Type B pancreatic cell (in vitro differentiated cells): Measurements from ENCODE around the gene SAMD7. TPM values are rescaled to one million over a fixed set of nuclear protein-coding genes. Genes with fewer than 3 reads are reported as not detected.

ENCODE experiments used
- DNase-seq: peaks from one replicate; pipeline ENCODE4 v3.0.0; 2021; ENCODE audit warnings: mixed read lengths; ENCODE audit not compliant: unreplicated experiment; ENCODE audit errors: extremely low spot score
- H3K27ac Mint-ChIP-seq: 2 replicates; pipeline ENCODE4 v1.8.0; 2021; ENCODE audit warnings: mild to moderate bottlenecking, mixed read lengths
- H3K27me3 Mint-ChIP-seq: 2 replicates; pipeline ENCODE4 v1.8.0; 2021; ENCODE audit warnings: mixed read lengths
- H3K36me3 Mint-ChIP-seq: 2 replicates; pipeline ENCODE4 v1.8.0; 2021; ENCODE audit warnings: mixed read lengths
- H3K4me1 Mint-ChIP-seq: one replicate; pipeline ENCODE4 v1.8.0; 2021; ENCODE audit warnings: mixed read lengths; ENCODE audit not compliant: unreplicated experiment
- H3K4me3 Mint-ChIP-seq: 2 replicates; pipeline ENCODE4 v1.8.0; 2021; ENCODE audit warnings: mild to moderate bottlenecking, mixed read lengths
- H3K9me3 Mint-ChIP-seq: 2 replicates; pipeline ENCODE4 v1.8.0; 2021; ENCODE audit warnings: mixed read lengths
- total RNA-seq: library from RNA; stranded (reverse); gene quantifications from 2 replicates; pipeline ENCODE4 v1.2.1, GENCODE V29; 2021; ENCODE audit warnings: low replicate concordance
- TF ChIP-seq, protein P1 (sequence below): fragments of 200-600 bp; sonication (generic); conservative IDR thresholded peaks from 2 replicates; pipeline ENCODE4 v1.5.0; 2021; ENCODE audit warnings: antibody characterized with exemption, mild to moderate bottlenecking

SAMD7 gene
- total RNA-seq, 1 donor from 2014 or later, result not detected

DNA sequence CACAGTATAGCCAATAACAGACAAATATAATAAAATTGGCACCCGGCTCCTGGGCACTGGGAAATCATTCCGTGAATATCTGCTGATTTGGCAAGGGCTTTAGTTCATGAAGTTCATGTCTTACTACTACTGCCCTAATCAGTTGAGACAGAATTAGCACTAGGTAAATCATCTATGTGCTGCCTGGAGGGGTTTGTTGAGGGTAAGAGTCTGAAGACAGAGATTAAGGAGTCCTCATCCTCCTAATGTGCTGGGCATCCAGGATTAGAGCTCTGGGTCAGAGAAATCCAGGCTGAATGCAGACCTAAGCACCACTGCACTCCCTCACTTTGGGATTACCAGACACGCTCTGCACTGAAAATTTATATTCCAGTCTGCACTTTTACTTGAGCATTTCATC, 2.0 kb downstream of the SAMD7 start:
- TF ChIP-seq, protein P1, sequence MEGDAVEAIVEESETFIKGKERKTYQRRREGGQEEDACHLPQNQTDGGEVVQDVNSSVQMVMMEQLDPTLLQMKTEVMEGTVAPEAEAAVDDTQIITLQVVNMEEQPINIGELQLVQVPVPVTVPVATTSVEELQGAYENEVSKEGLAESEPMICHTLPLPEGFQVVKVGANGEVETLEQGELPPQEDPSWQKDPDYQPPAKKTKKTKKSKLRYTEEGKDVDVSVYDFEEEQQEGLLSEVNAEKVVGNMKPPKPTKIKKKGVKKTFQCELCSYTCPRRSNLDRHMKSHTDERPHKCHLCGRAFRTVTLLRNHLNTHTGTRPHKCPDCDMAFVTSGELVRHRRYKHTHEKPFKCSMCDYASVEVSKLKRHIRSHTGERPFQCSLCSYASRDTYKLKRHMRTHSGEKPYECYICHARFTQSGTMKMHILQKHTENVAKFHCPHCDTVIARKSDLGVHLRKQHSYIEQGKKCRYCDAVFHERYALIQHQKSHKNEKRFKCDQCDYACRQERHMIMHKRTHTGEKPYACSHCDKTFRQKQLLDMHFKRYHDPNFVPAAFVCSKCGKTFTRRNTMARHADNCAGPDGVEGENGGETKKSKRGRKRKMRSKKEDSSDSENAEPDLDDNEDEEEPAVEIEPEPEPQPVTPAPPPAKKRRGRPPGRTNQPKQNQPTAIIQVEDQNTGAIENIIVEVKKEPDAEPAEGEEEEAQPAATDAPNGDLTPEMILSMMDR, result no peak
- H3K9me3 Mint-ChIP-seq, result no peaks in the 10 kb centered on the region
- no peak for DNase-seq
- no peak overlapping the region for H3K27ac Mint-ChIP-seq
- no peaks in the 10 kb centered on the region for H3K4me1 Mint-ChIP-seq
- no peak overlapping the region for H3K4me3 Mint-ChIP-seq
- no peaks in the 10 kb centered on the region for H3K27me3 Mint-ChIP-seq
- H3K36me3 Mint-ChIP-seq, result no peaks in the 10 kb centered on the region

DNA sequence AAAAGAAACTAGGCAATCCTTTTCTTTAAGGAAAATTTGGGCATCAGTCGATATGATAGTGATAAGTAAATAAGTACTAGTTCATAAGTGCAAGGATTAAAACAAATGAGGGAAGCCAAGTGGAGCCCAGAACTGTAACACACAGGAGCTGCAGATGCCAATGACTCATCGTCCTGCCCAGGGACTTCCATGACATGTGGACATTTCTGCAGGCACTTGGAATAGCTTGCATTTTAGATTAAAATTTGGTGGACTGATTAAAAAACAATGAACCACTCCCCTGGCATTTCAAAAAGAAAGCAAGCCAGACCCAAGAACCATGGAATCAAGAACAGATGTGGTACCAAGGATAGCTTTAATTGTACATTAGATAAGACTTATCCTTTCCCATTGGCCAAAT, 2.9 kb downstream of the SAMD7 start:
- Mint-ChIP-seq H3K4me1 (no peaks in the 10 kb centered on the region), H3K27ac (no peak overlapping the region), H3K36me3 (no peaks in the 10 kb centered on the region), H3K27me3 (no peaks in the 10 kb centered on the region), H3K9me3 (no peaks in the 10 kb centered on the region), H3K4me3 (no peak overlapping the region)
- no peak for DNase-seq
- TF ChIP-seq, protein P1, result no peak

DNA sequence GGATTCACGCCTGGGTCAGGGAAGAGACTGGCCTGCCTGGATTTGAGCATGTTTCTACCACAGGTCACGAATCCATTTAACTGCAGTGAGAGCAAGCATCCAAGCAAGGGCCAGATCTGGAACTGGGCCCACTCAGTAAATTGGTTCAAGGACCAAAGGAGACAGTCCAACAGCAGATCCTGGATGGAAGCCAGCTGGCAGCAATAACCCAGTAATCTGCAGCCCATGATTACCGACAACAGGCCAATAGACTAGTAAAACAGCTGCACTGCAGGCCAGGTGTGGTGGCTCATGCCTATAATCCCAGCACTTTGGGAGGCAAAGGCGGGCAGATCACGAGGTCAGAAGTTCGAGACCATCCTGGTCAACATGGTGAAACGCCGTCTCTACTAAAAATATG, 11.8 kb downstream of the SAMD7 start:
- Mint-ChIP-seq H3K36me3 (no peaks in the 10 kb centered on the region), H3K4me1 (no peaks in the 10 kb centered on the region), H3K4me3 (no peak overlapping the region)

DNA sequence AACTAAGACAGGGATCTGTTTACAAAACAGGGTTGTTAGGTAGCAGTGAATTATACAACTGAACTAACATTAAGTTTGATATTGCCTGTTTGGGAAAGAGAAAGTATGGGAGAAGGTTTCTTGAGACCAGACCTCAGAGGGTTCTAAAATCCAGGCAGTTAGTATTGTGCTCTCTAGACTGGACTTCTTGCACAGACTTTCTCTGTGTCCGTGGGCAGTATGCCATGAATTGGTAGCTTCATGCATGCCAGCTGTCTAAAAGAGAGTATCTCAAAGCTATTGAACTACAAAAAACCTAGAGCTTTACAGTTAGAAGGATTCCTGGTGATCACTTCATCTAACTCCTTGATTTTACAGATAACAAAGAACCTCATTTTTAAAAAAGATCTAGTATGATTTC, 12.5 kb downstream of the SAMD7 start:
- peaks cover 3% of the 10 kb centered on the region for H3K27me3 Mint-ChIP-seq
- H3K27ac Mint-ChIP-seq, result no peak overlapping the region
- DNase-seq, result no peak
- TF ChIP-seq, protein P1, result no peak
- H3K4me1 Mint-ChIP-seq, result no peaks in the 10 kb centered on the region
- no peak overlapping the region for H3K4me3 Mint-ChIP-seq
- H3K9me3 Mint-ChIP-seq, result no peaks in the 10 kb centered on the region
- H3K36me3 Mint-ChIP-seq, result no peaks in the 10 kb centered on the region

More for the DNA sequence above, 11.8 kb downstream of the SAMD7 start:
- TF ChIP-seq, protein P1, result no peak
- Mint-ChIP-seq H3K27ac (no peak overlapping the region), H3K9me3 (no peaks in the 10 kb centered on the region), H3K27me3 (no peaks in the 10 kb centered on the region)
- no peak for DNase-seq

DNA sequence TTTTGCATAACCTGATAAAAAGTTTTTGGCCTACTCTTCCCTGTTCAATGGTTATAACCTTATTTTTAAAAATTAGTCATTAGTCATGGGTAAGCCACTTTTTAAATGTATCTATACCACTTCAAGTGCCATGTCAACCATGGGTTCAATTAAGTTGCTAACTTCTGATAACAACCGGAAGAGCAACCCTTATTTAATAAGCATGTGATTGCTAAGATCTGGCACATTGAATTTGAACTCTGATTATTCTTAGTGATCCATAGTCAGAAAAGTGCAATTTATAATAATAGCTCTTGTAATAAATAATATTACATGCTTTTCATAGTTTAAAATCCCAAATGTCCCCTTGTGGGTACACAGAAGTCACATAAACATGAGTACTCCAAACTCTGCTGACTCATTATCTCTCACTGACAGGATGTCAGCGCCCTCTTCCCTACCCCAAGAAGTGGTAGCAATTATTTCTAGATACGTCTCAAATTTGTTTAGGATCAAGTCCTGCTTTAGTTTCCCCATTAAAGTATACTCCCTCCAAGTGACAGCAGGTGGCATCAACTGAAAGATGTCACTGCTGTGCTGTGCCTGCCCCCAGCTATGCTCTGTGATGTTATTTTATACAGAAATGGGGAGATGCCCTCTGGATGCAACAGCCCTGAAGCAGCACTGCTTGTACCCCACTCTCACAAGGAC, 18.6 kb downstream of the SAMD7 start:
- no peak for DNase-seq
- Mint-ChIP-seq H3K4me3 (no peak overlapping the region), H3K4me1 (no peaks in the 10 kb centered on the region), H3K9me3 (no peaks in the 10 kb centered on the region), H3K27ac (no peak overlapping the region), H3K36me3 (no peaks in the 10 kb centered on the region), H3K27me3 (peaks cover 24% of the 10 kb centered on the region)
- TF ChIP-seq, protein P1, result no peak

DNA sequence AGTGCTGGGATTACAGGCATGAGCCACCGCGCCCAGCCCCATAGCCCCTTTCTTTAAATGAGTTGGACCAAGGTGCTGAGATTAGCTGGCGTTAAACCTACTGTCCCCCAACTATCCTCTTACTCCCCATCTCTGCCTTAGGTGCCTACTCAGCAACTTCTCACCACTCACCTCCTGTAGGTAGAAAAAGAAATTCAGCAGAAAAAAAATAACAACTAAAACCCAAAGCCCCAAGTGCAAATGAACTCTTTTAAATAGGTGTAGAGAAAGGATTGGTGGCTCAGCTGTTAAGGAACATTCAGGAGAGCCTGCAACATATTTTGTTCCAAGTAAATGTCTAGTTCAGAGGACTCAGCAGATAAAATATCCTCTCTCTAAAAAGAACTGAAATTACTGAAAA, 19.5 kb downstream of the SAMD7 start:
- no peaks in the 10 kb centered on the region for H3K36me3 Mint-ChIP-seq
- H3K9me3 Mint-ChIP-seq, result no peaks in the 10 kb centered on the region
- H3K4me3 Mint-ChIP-seq, result no peak overlapping the region
- no peak for DNase-seq
- H3K4me1 Mint-ChIP-seq, result no peaks in the 10 kb centered on the region
- no peak overlapping the region for H3K27ac Mint-ChIP-seq
- TF ChIP-seq, protein P1, result no peak
- H3K27me3 Mint-ChIP-seq, result peaks cover 33% of the 10 kb centered on the region
